Medulla oblongata (tissue), 1 donor: ENCODE measurements around the gene SLC6A6.
"Not testable (repeated sequence)": the region's sequence is repeated elsewhere in the genome, so short reads cannot be mapped to it uniquely, and the experiment has no call there.

Source experiments
- DNase-seq: peaks from one replicate; pipeline ENCODE4 v3.0.0-alpha.2; 2015; ENCODE audit errors: extremely low spot score

SLC6A6 gene

DNA sequence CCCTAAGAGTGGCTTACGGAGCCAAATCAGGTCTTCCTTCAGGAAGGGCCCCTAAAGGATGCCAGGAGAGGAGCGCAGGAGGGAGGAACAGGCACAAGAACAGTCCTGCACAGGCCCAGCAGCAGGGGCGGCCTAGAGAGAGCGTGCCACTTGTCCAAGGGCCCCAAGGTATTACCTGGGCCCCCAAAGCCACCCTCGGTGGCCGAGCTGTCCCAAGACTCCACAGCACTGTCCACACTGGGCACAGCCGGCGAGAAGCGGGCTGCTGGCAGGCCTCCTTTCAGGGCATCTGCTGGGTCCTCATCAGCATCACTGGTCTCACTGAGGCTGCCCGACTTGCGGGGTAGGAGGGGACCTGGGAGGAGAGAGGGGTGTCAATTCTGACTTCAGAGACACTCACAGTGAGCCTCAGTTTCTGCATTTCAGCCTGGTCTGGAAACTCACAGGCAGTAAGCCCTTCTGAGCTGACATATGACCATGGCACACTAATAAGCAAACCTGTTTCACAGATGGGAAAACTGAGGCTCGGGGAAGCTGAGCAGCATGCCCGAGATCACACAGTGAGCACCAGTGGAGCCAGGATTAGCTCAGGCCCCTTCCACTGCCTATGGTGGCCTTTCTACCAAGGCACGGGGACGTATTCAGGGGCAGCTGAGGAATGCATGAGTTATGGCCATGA is 104.4 kb downstream of the SLC6A6 start:
- no peak for DNase-seq

DNA sequence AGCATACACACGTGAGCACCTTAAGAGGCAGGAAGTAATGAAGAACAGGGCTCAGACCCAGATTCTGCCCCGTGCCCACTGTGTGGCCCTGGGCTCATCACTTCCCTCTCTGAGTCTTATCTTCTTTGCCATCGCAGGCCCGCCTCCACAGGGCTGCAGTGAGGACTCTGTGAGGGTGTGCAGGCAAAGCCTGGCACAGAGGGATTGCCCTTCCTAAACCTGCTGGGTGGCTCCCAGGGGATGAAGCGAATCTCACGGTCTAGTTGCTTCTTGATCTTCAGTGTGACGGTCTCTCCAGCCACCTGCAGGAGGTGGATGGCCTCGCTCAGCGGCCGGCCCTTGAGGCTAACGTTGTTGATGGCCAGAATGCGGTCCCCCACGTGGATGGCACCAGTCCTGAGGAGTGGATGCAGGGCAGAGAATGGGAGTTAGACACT is 104.9 kb downstream of the SLC6A6 start:
- no peak for DNase-seq

DNA sequence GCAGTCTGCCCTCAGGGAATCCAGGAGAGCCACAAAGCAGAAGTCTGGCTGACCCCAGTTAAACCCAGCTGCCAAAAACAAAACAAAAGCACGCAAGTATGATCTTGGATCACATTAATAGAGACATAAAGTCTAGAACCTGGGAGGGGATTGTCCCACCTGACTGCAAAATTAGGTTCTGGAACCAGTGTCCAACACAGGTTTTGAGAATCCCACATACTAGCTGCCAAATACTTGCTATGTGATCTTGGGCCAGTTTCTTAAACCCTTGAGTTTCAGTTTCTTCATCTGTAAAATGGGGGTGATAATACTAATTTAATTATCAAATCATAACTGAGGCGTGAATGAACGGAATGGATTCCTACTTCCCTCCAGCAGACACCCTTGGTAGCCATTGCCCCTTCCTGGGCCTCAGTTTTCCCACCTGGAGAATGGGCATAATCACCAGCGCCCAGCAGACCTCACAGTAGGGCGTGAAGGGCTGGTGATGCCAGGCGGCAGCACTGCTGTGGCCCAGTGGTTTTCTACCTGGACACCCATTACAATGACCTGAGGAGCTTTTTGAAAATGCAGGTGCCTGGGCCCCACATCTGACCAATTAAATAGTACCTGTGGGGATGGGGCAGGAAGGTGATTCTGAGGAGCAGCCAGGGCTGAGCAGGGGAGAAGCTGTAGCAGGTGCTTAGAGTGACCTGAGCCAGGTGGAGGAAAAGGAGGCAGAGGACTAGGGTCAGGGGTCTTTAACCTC is 105.5 kb downstream of the SLC6A6 start:
- no peak for DNase-seq

DNA sequence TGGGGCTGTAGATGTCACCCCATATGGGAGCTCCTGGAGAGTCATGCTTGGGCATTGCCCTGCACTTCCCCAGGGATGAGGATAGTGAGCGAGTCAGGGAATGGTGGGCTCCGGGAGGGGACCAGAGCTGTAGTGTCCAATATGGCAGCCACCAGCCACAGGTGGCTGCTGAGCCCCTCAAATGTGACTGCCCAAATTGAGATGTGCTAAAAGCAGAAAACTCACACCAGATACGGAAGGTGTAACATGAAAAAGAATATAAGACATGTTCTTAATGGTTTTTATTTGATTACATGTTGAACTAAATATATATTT is 106.1 kb downstream of the SLC6A6 start:
- DNase-seq, result no peak

DNA sequence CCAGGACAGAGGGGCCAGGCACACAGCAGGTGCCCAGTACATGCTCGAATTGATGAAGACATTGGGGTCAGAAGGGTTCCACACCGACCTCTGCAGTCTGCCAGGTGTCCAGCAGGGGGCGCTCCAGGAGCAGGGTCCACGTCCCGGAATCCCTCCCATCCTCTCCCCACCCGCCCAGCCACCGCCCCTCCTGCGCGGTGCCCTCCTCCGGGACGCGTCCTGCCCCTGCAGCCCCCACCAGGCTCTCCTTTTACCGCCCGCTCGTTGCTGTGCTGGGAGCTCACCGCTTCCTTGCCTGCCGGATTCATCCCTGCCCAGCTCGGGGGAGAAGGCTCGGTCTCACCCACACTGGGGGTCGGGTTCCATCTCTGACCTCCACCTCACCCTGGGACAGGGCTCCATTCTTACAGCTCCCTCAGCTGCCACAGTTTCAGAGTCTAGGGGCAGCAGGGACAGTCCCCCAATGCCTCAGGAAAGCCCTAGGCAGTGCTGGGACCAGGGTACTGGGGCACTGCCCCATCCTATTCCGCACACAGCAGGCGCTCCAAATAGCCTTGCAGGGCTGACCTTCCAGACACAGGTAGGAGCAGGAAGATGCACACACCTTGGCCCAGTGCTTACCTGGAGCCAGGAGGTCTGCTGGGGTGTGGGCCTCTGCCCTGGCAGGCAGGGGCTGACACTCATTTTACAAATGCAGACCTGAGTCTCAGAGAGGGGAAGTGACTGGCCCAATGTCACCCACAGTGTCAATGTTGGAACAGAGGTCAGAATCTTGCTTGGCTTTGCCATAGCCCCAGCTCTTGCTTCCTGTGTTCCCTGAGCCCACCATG is 106.8 kb downstream of the SLC6A6 start:
- peak; percentile 21 for DNase-seq

DNA sequence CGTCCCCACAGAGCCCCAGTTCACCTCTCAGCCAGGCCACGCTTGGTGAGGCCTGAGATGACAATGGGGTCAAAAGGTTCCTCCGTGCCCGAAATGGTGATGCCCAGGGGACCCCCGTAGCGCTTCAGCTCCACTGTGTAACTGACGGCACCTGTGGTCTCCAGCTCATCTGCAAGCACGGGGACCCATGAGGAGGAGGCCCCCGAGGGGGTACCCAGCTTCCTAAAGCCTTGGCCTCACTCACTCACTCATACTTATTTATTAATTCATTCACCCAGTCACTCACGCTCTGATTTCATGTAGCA is 107.3 kb downstream of the SLC6A6 start:
- DNase-seq, result no peak

DNA sequence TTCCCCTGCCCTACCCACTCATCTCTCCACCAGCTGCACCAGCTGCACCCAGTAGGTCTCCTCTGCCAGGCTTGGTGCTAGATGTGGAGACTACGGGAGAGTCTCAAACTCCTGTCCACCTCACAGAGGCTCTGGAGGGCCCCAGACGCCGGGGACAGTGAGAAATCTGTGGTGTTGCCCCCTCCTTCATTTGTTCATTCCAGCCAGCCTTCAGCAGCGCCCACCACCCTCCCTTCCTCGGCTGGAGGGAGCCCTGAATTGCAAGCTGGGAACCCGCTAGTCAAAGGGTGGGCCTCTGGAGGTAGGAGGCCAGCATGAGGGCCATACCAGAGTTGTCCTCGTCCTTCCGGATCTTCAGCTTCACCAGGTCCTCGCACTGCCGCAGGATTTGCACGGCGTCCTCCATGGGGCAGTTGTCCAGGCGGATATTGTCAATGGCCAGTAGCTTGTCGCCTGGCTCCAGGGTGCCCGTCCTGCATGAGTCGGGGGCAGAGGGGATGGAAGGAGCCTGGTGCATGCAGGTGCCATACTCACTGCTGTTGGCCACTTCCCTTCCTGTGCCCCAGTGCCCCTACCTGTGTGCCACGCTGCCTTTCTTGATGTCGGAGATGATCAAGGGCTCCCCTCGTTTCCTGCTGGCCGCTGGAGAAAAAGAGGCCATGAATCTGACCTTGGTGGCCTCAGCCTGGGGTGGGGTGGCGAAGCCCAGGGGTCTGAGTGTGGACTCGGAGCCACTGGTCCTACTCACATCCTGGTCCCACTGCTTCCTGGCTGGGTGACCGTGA is 108.6 kb downstream of the SLC6A6 start:
- no peak for DNase-seq

DNA sequence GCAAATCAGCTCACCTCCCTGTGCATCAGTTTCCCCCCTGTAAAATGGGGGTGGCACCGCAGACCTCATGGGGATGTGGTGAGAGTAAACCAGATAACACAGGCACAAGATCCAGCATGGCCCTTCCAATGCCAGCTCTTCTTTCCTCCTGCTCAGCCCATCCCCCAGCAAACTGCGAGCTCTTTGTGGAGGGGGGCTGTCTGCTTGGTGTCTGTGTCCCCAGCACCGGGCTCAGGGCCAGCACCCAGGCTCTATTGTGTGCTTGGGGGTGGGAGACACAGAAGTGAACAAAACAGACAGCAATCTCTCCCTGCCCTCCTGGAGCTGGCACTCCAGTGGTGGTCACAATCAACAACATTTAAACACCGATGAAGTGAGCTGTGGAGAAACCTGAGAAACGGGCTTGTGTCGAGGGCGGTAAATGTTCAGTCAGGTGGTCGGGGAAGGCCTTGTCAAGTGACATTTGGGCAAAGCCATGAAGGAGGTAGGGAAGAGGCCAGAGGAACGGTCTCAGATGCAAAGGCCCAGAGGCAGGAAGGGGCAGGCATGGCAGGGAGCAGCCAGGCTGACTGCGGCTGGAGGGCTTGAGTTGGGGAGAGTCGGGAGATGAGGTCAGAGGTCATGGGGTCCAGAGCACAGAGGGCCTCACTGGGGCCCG is 109.3 kb downstream of the SLC6A6 start:
- DNase-seq, result no peak

DNA sequence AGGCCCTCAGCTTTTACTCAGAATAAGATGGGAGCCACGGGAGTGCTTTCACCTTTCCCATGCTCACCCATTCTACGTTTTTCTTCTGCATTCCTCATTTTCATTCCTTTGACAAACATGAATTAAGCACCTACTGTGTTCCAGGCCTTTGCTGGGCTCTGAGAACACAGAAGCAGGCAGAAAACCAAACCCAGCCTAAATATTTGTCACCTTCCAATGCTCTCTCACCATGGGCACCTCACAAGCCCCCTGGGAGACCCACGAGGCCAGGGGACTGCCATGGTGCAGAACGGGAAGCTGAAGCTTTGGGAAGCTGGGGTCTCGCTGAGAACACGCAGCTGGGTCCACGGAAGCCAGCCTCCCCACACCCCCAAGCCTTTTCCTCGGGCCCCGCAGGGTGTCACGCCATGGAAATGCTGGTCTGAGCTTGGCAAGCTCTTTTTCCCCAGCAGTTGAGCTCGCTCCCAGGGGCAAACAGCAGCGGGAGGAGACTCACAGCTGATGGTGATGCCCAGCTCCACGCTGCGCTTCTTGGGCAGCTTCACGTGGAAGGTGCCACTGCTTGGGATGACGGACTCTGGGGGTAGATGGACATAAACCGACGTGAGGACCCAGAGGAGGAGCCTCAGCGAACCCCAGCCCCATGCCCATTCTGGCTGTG is 110.0 kb downstream of the SLC6A6 start:
- DNase-seq, result no peak

DNA sequence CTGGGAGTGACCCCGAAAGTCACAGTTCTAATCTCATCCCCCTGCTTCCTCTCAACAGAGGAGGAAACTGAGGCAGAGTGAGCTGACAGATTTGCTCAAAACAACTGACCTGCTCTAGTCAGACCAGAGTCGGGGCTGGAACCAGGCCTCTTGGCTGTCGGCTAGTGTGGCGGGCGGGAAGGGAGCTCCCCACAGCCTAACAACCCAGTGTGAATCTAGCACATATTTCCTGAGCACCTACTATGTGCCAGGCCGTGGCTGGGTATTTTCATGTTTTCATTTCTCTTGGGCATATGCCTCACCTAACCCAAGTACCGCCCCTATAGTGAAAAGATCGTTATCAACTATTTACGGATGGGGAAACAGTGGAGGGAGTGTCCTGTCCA is 110.5 kb downstream of the SLC6A6 start:
- DNase-seq, result no peak

DNA sequence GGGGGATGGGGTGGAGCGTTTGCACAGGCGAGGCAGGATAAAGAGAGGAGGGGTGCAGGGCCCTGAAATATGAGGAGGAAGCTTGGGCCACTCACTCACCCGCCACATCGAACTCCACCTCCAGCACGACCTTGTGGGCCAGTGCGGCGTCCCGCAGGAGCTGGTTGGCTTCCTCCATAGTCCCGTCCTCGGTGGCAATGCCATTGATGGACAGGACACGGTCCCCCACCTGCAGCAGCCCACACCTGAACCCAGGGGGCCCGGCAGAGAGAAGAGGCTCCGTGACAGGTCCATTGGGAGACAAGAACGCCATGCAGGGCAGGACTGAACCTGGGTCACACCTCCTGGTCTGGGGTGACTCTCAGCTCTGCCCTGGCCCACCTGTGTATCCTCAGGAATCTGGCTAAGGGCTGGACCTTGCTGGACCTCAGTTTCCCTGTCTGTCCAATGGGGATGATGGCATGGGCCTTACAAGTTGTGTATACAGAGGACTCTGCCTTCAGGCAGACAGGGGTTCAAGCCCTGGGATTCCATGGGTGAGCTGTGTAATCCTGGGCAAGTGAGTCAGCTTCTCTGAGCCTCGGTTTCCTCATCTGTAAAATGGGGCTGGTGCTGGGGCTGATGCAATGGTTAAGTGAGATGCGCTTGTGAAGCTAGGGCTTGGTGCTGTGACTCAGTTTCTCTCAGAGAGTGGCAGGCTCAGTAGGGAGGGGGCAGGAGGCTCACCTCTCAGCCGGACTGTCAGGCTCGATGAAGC is 111.3 kb downstream of the SLC6A6 start:
- no peak for DNase-seq

DNA sequence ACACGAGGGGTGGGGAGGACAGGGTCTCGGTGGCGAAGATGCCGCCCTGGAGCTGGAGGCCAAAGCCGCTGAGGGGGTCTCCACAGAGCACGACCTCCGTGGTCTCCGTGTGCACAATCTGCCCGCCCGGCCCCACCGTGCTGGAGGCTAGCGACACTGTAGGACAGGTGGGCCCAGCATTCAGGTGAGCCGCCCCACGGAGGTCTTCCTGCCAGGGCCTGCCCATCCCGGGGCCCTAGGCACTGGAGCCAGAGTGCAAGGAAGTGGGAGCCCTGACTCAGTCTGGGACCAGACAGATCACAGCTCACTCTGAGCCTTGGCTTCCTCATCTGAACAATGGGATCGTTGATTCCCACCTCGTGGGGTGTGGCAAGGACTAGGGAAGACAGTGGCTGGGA is 111.9 kb downstream of the SLC6A6 start:
- DNase-seq, result no peak

DNA sequence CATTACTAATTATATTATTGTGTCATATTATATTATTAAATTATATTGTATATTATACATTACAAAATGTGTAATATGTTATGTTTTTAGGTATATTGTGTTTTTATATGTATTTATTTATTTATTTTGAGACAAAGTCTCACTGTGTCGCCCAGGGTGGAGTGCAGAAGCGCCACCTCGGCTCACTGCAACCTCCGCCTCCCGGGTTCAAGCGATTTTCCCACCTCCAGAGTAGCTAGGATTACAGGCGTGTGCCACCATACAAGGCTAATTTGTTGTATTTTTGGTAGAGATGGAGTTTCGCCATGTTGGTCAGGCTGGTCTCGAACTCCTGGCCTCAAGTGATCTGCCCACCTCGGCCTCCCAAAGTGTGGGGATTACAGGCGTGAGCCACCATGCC is 113.1 kb downstream of the SLC6A6 start:
- DNase-seq, result not testable (repeated sequence)

DNA sequence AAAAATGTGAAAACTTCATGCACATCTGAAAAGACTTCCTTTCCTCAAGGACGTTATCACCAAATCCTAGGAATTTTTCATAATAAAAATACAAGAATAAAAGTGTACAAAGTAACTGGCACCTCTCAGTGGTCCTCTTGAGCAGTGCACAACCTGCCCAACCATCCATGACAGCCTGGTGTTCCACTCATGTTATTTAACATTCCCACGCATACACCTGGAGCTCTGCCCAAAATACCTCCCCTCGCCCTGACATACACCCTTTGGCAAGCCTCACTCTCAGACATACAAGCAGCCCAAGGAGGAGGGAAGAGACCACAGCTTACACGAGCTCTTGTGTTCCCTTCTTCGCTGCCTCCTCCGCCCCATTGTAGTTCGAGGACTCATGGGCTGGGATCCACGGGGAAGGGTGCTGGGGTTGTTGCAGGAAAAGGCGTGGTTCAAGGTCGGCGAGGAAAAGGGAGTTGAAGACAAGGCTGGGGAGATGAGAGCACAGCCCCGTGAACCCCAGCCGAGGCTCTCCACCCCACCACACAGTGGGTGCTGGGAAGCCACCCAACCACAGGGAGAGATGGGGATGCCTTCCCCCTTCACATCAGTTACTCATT is 114.4 kb downstream of the SLC6A6 start:
- DNase-seq, result no peak

DNA sequence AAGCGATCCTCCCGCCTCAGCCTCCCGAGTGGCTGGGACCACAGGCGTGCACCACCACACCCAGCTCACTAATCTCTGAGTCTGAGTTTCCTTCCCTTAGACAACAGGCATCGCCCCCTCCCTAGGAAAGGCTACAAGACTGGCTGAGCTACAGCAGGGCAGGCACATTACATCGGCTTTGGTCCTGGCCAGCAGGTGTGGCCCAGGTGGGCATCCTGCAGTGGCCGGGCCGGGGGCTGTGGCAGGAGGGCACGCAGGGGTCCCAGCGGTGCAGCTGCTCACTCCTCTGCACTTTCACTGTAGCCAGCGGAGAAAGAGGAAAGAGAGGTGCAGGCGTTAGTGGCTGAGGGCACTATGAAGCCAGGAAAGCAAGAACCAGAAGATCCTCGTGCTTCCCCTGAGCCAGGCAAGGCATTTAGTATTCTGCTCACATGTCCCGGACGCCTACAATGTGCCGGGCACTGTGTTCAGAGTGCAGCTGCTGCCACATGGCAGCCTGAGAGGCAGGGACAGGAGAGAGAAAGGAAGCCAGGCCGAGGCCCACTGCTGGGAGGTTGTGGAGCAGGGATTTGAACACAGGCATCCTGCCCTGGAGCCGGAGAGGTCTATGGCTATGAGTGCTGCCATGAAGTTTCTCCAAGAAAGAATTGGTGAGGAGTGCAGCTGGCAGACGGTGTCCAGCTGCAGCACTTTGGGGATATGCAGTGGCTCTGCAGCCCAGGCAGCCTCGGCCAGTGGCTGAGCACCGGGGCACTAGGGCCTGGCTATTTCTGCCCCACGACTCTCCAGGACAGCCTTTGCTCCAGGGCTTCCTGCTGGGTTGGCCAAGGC is 115.4 kb downstream of the SLC6A6 start:
- DNase-seq, result no peak

DNA sequence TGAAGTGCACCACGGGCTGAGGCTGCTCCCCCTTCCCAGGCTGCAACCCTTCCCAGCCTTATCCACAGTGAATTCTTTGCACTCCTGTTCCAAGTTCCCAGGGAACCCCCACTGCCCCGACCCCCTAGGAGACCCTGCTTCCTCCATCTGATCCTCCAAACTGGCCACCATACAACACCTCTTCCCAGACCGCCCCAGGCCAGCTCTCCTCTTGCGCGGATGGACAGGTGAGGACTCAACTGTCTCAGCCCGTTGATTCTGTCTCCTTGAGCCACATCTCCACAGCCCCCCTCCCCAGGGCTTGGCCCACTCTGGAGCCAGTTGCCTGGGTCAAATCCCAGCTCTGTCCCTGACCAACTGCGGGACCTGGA is 116.0 kb downstream of the SLC6A6 start:
- no peak for DNase-seq

DNA sequence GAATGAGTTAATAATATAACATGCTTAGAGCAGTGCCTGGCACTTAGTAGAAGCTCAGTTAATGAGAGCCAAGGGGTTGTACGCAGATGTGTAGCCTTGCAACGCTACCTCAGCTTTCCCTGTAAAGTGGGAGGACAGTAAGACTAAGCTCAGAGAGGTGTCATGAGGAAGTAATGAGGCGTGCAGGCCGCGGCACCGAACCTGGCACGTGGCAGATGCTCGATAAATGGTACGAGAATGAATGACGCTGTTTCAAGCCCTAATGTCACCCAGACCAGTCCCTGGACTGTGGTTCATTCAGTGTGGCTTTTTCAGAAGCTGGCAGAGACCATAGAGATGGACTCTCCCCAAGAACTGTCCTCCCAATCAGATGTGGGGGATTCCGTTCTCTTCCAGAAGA is 116.5 kb downstream of the SLC6A6 start:
- no peak for DNase-seq

DNA sequence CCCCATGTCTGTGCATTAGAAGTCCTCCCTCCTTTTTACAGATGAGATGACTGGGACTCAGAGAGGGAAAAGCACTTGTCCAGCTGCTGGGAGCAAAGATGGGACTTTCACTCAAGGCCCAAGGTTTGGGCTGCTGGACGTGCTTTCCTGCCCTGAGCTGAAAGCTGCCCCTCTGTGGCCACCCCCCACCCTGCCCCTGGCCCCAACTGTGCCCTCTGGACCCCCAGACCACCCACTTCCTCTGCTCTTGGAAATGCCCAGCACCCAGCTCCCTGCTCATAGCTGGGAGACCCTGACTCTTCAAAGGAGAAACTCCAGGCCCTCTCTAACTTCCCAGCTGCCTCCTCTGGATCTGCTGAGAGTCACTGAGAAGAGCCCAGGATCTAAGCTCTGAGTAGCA is 117.0 kb downstream of the SLC6A6 start:
- DNase-seq, result no peak

DNA sequence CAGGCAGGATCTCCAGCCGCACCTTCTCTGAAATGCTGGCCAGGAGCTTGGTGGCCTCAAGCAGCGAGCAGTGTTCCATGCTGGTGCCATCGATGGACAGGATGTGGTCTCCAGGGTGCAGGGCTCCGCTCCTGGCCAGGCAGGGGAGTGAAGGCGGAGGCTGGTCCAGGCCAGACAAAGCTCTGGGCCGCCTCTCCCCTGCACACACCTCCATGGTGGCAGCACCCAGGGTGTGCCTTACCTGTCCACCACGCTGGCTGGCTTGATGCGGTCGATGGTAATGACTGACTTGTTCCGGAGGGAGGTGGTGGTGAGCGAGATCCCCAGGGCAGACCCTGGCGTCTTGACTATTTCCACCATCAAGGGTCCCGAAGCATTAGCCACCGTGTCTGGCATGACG is 117.7 kb downstream of the SLC6A6 start:
- DNase-seq, result no peak
